ENCODE data around the gene TMEM250. TPM values are rescaled to one million over a fixed set of nuclear protein-coding genes. Genes with fewer than 3 reads are reported as not detected.

TMEM250 gene
- total RNA-seq, 4 donors from 2014 or later, result 23.8 to 31.1 (median 28.4) TPM

DNA sequence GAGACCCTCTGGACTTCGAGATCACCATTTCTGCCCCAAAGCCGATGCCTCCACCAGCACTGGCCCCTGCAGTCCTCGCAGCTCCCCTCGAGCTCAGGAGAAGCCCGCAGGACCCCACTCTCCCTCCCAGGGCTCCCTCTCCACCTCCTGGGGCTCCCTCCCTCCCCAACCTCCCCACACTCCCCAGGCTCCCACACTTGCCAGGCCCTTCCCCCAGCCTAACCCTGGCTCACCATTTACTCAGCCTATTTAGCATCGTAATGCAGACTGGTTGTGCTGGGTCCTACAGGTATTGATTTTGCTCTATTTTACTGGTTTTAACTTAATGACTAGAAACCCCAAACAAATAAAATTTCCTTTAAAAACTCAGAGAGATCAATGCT is 23.7 kb upstream of the TMEM250 start:
- ATAC-seq (ENCODE audit: low FRiP score) (no peak), DNase-seq (ENCODE audit: low spot score) (no peak)
- TF ChIP-seq, protein P1, sequence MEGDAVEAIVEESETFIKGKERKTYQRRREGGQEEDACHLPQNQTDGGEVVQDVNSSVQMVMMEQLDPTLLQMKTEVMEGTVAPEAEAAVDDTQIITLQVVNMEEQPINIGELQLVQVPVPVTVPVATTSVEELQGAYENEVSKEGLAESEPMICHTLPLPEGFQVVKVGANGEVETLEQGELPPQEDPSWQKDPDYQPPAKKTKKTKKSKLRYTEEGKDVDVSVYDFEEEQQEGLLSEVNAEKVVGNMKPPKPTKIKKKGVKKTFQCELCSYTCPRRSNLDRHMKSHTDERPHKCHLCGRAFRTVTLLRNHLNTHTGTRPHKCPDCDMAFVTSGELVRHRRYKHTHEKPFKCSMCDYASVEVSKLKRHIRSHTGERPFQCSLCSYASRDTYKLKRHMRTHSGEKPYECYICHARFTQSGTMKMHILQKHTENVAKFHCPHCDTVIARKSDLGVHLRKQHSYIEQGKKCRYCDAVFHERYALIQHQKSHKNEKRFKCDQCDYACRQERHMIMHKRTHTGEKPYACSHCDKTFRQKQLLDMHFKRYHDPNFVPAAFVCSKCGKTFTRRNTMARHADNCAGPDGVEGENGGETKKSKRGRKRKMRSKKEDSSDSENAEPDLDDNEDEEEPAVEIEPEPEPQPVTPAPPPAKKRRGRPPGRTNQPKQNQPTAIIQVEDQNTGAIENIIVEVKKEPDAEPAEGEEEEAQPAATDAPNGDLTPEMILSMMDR (IDR thresholded peaks at IDR 0.05), result no peak

DNA sequence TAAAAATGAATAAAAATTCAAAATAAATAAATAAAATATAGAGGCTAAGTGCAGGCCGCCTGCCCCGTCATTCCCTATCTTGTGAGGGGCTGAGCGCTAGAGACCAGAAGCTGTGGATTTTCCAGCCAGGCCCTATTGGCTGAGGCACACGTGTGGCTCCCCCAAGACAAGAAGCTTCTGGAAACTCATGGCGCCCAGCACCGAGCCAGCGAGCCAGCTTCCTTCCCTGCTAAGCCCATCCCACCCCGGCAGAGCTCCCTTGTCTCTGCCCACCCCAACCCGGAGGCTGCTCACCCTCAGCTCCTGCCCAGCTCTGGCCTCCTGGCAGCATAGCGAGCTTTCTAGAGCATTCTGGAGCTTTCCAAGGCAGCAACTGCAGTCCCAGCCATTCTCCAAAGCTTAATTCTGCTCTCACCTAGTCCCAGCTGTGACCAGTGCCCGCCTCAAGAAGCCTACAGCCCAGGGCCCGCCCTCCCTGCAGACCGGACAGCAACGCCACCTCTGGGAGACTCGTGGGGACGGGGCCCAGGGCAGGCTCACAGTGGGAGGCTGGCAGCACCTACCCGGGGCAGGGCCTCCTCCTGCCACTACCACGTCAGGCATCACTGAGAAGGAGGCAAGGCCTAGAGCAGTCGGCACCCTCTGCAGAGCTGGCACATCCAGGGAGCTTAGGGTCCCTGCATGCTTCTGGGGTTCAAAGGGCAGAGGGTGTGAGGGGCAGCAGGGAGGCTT is 23.2 kb upstream of the TMEM250 start:
- TF ChIP-seq, protein P1 (IDR thresholded peaks at IDR 0.05), result no peak

GRCh38 chr9:136140966-136141365 is 22.3 kb upstream of the TMEM250 start:
- TF ChIP-seq, protein P1 (IDR thresholded peaks at IDR 0.05), result no peak
- DNase-seq (ENCODE audit: low spot score) (no peak), ATAC-seq (ENCODE audit: low FRiP score) (no peak)

More for the DNA sequence above, 23.2 kb upstream of the TMEM250 start:
- DNase-seq (ENCODE audit: low spot score) (no peak), ATAC-seq (ENCODE audit: low FRiP score) (no peak)

DNA sequence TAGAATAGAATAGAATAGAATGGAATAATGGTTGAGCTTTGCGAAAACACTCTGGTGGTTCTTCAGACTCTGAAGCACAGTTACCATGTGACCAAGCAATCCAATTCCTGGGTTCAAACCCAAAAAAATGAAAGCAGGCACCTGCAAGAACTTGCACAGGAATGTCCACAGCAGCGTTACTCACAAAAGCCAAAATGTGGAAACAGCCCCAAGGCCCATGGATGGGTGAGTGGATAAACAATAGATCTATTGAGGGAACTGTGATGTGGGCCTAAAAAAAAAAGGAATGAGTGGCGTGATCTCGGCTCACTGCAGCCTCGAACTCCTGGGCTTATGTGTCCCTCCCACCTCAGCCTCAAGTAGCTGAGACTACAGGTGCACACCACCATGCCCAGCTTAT is 21.4 kb upstream of the TMEM250 start:
- ATAC-seq (ENCODE audit: low FRiP score) (no peak), DNase-seq (ENCODE audit: low spot score) (no peak)
- TF ChIP-seq, protein P1 (IDR thresholded peaks at IDR 0.05), result no peak

GRCh38 chr9:136138566-136138965 is 19.9 kb upstream of the TMEM250 start:
- ATAC-seq (ENCODE audit: low FRiP score), result no peak
- no peak for DNase-seq (ENCODE audit: low spot score)
- TF ChIP-seq, protein P1 (IDR thresholded peaks at IDR 0.05), result no peak

DNA sequence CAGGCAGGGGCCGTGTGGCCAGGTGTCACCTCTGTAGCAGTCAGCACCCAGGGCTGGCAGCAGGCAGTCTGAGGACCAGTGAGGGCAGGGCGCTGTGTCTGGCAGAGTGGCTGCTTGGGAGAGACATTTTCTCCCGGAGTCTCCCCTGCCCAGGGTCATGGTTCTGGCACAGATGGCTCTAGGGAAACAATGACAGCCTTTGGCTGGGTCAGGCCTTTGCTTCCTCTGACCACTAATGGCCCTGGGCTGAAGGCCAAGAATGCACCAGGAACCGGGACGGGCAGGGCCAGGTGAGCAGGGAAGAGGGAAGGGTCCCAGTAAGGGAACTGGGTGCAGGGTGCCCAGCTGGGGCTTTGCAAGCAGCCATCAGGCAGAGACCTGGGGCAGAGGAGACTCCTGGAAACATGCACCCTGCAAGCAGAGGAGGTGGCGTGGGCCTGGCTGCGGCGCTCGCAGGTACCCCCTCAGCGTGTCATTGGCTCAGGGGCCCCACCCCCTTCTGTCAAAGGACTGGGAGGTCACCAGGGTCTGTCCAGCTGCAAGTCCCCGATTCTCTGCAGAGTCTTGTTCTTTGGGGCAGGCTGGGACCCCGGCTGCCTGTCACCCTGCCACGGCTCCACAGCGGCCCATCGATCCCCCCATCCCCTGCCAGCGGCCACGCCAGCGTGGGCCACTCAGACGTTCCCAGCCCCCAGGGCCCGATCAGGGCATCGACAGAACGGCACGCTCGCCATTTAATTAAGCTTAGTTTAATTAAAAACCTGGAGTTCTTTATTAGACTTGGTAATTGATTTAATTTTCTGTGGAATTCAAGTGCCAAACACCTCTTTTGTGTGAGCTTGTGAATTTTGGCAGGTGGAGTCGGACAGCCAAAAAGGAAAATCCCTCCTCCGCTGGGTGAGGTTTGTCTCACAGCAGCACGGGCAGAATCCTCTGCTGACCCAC is 18.9 kb upstream of the TMEM250 start:
- TF ChIP-seq, protein P1 (IDR thresholded peaks at IDR 0.05), result no peak

More for the DNA sequence above, 18.9 kb upstream of the TMEM250 start:
- ATAC-seq (ENCODE audit: low FRiP score), result no peak
- no peak for DNase-seq (ENCODE audit: low spot score)

Measured in omental fat pad (tissue), 4 donors.